H1 (cell line): ENCODE measurements around the gene CFAP20. TPM values are rescaled to one million over a fixed set of nuclear protein-coding genes. Genes with fewer than 3 reads are reported as not detected.
A peak's percentile ranks its signal among the peaks of the same experiment; 100 is the strongest.

Source experiments
- CTCF ChIA-PET: fragments of 300-600 bp; sonication (Branson Sonifier 250); formaldehyde crosslinking; loops from one replicate; lab custom pipeline; 2021; ENCODE audit not compliant: partially characterized antibody; lab: Charles Lee
- POLR2A ChIA-PET: fragments of 300-600 bp; sonication (Branson Sonifier 250); formaldehyde crosslinking; loops from one replicate; lab custom pipeline; 2021; ENCODE audit warnings: inconsistent platforms; ENCODE audit not compliant: partially characterized antibody; lab: Charles Lee
- DNase-seq, 2 experiments: peaks; one replicate each; pipeline versions ENCODE4 v3.0.0 to v3.0.0-alpha.2; 2010 to 2022; ENCODE audit warnings: low spot score in 2 of 2, low read depth in 1 of 2, mixed read lengths in 1 of 2
- FAIRE-seq: peaks from 2 replicates; lab custom pipeline; 2011; peaks lifted over from hg19 to GRCh38; lab: Jason Lieb, UNC
- H2AFZ ChIP-seq: 2 replicates; pipeline ENCODE4 v1.8.1; 2012; ENCODE audit warnings: low read length, inconsistent platforms
- H2AK5ac ChIP-seq: 2 replicates; pipeline ENCODE4 v1.6.1; 2013; ENCODE audit warnings: low read depth, low read length
- H2BK120ac ChIP-seq: replicated peaks from 2 replicates; pipeline ENCODE3; 2013; ENCODE audit warnings: low read depth, low read length, inconsistent platforms
- H2BK12ac ChIP-seq: 2 replicates; pipeline ENCODE4 v1.6.1; 2013; ENCODE audit warnings: low read depth, low read length
- H2BK15ac ChIP-seq: 2 replicates; pipeline ENCODE4 v1.6.1; 2013; ENCODE audit warnings: low read length
- H2BK20ac ChIP-seq: 2 replicates; pipeline ENCODE4 v1.6.1; 2013; ENCODE audit warnings: low read length
- H2BK5ac ChIP-seq: 2 replicates; pipeline ENCODE4 v1.6.1; 2013; ENCODE audit warnings: low read depth, low read length
- H3K14ac ChIP-seq: 2 replicates; pipeline ENCODE4 v1.6.1; 2013; ENCODE audit warnings: inconsistent platforms; ENCODE audit not compliant: insufficient read length
- H3K18ac ChIP-seq: 2 replicates; pipeline ENCODE4 v1.6.1; 2013; ENCODE audit warnings: low read length; ENCODE audit errors: extremely low read depth
- H3K23ac ChIP-seq: 2 replicates; pipeline ENCODE4 v1.6.1; 2013; ENCODE audit warnings: inconsistent platforms; ENCODE audit not compliant: insufficient read length
- H3K23me2 ChIP-seq: 2 replicates; pipeline ENCODE4 v1.6.1; 2013; ENCODE audit warnings: low read depth, low read length
- H3K27ac ChIP-seq: 2 replicates; pipeline ENCODE4 v1.6.1; 2011; ENCODE audit warnings: low read depth, low read length, inconsistent platforms
- H3K27me3 ChIP-seq, 4 experiments: replicated peaks in 1 of 4; 1 replicate in 1 of 4; 2 replicates in 3 of 4; pipeline versions ENCODE4 v1.6.1 to v1.8.1; 2011 to 2013; ENCODE audit warnings: low read length in 3 of 4, mild to moderate bottlenecking in 3 of 4, inconsistent platforms in 2 of 4, mixed read lengths in 2 of 4, moderate library complexity in 1 of 4; ENCODE audit not compliant: control insufficient read depth in 3 of 4, insufficient read depth in 3 of 4; ENCODE audit errors: extremely low read depth in 1 of 4
- H3K36me3 ChIP-seq, 4 experiments: 2 replicates each; pipeline versions ENCODE4 v1.6.1 to v1.8.1; 2011 to 2013; ENCODE audit warnings: mild to moderate bottlenecking in 4 of 4, low read length in 3 of 4, moderate library complexity in 2 of 4, control low read depth in 1 of 4, inconsistent platforms in 1 of 4; ENCODE audit not compliant: insufficient read depth in 4 of 4, control insufficient read depth in 2 of 4
- H3K4ac ChIP-seq: replicated peaks from 2 replicates; pipeline ENCODE3; 2013; ENCODE audit warnings: low read length, low read depth, mixed read lengths, inconsistent platforms; ENCODE audit not compliant: insufficient read length
- H3K4me1 ChIP-seq, 4 experiments: replicated peaks in 1 of 4; 1 replicate in 1 of 4; 2 replicates in 3 of 4; pipeline versions ENCODE4 v1.6.1 to v1.8.1; 2011 to 2013; ENCODE audit warnings: low read length in 3 of 4, inconsistent platforms in 2 of 4, mixed read lengths in 1 of 4; ENCODE audit not compliant: insufficient read depth in 4 of 4, control insufficient read depth in 3 of 4
- H3K4me2 ChIP-seq, 2 experiments: 2 replicates each; pipeline versions ENCODE4 v1.6.1 to v1.8.1; 2011 to 2013; ENCODE audit warnings: low read depth in 2 of 2, low read length in 2 of 2, control low read depth in 1 of 2, inconsistent platforms in 1 of 2, mild to moderate bottlenecking in 1 of 2; ENCODE audit not compliant: insufficient read depth in 1 of 2
- H3K4me3 ChIP-seq, 4 experiments: fragments of 200-600, 300-600 bp in 1 of 4; sonication (generic), shearing (Covaris generic), sonication (Bioruptor Twin) in 1 of 4; 2 replicates each; pipeline versions ENCODE4 v1.5.1 to v1.8.1; 2011 to 2016; ENCODE audit warnings: low read length in 4 of 4, low read depth in 3 of 4, control low read depth in 2 of 4, inconsistent platforms in 2 of 4, mild to moderate bottlenecking in 2 of 4, mixed read lengths in 1 of 4, moderate library complexity in 1 of 4; ENCODE audit not compliant: insufficient read depth in 2 of 4; ENCODE audit errors: extremely low read depth in 1 of 4
- H3K56ac ChIP-seq: replicated peaks from 2 replicates; pipeline ENCODE3; 2013; ENCODE audit warnings: low read depth, mild to moderate bottlenecking, mixed read lengths, low read length, inconsistent platforms; ENCODE audit not compliant: insufficient read length
- H3K79me1 ChIP-seq: 2 replicates; pipeline ENCODE4 v1.6.1; 2013; ENCODE audit warnings: low read depth, low read length, control low read depth
- H3K79me2 ChIP-seq, 2 experiments: 2 replicates each; pipeline versions ENCODE4 v1.6.1 to v1.8.1; 2012 to 2013; ENCODE audit warnings: low read length in 2 of 2, mild to moderate bottlenecking in 2 of 2, inconsistent platforms in 1 of 2; ENCODE audit not compliant: insufficient read depth in 2 of 2, control insufficient read depth in 1 of 2
- H3K9ac ChIP-seq, 4 experiments: replicated peaks in 1 of 4; 1 replicate in 1 of 4; 2 replicates in 3 of 4; pipeline versions ENCODE4 v1.6.1 to v1.8.1; 2011 to 2013; ENCODE audit warnings: low read depth in 3 of 4, low read length in 3 of 4, control low read depth in 2 of 4, mild to moderate bottlenecking in 2 of 4, moderate library complexity in 2 of 4, inconsistent platforms in 1 of 4; ENCODE audit errors: extremely low read depth in 1 of 4
- H3K9me3 ChIP-seq, 2 experiments: 2 replicates each; pipeline versions ENCODE4 v1.6.1 to v1.8.1; 2012 to 2013; ENCODE audit warnings: mild to moderate bottlenecking in 2 of 2, moderate library complexity in 2 of 2, control low read depth in 1 of 2, inconsistent platforms in 1 of 2, low read depth in 1 of 2, low read length in 1 of 2, mixed read lengths in 1 of 2; ENCODE audit not compliant: insufficient read depth in 2 of 2
- H4K20me1 ChIP-seq, 2 experiments: replicated peaks in 1 of 2; 2 replicates each; pipeline versions ENCODE3 to v1.8.1; 2011 to 2013; ENCODE audit warnings: inconsistent platforms in 2 of 2, low read length in 2 of 2, mild to moderate bottlenecking in 1 of 2; ENCODE audit not compliant: insufficient read depth in 2 of 2, control insufficient read depth in 1 of 2
- H4K5ac ChIP-seq: 2 replicates; pipeline ENCODE4 v1.6.1; 2013; ENCODE audit warnings: low read length, low read depth, mixed read lengths, inconsistent platforms; ENCODE audit not compliant: insufficient read length
- H4K8ac ChIP-seq: 2 replicates; pipeline ENCODE4 v1.8.0; 2013; ENCODE audit warnings: mild to moderate bottlenecking, moderate library complexity, low read length, inconsistent platforms; ENCODE audit not compliant: insufficient read depth; ENCODE audit errors: extremely low read depth
- H4K91ac ChIP-seq: replicated peaks from 2 replicates; pipeline ENCODE3; 2013; ENCODE audit warnings: low read length, mixed read lengths, inconsistent platforms; ENCODE audit not compliant: insufficient read length
- BACH1 ChIP-seq: IDR thresholded peaks from 2 replicates; pipeline ENCODE4 v1.6.1; 2012; ENCODE audit warnings: low read length, improper control_type of control experiment
- RXRA ChIP-seq: IDR thresholded peaks from 2 replicates; pipeline ENCODE4 v1.6.1; 2011; ENCODE audit warnings: low read depth, mild to moderate bottlenecking, low read length, moderate library complexity; ENCODE audit not compliant: insufficient read depth
- TEAD4 ChIP-seq: IDR thresholded peaks from 2 replicates; pipeline ENCODE4 v1.6.1; 2012; ENCODE audit warnings: low read depth, low read length, inconsistent platforms, mixed read lengths
- WGBS, 2 experiments: shearing (Covaris generic) in 1 of 2; methylation state at CpG; one replicate each; pipeline versions ENCODE4 v1.1.6 to v1.1.7; 2013 to 2015; ENCODE audit warnings: low lambda C conversion rate in 2 of 2, mixed read lengths in 2 of 2, inconsistent platforms in 1 of 2, low coverage in 1 of 2, missing lambda C conversion rate in 1 of 2; ENCODE audit not compliant: insufficient replicate concordance in 2 of 2, insufficient coverage in 1 of 2, insufficient read length in 1 of 2; ENCODE audit errors: extremely low coverage in 1 of 2, missing lambda C conversion rate in 1 of 2; 5-methylcytosine and 5-hydroxymethylcytosine counted together
- polyA plus RNA-seq, 7 experiments: library from polyadenylated mRNA; depleted of rRNA in 3 of 7; stranded (reverse) in 5 of 7; unstranded in 2 of 7; fragments of >200 nt in 5 of 7; fragments of 200-250 nt in 2 of 7; gene quantifications; 1 replicate in 5 of 7; 2 replicates in 1 of 7; 4 replicates in 1 of 7; pipeline versions ENCODE4 v1.2.1 to v1.2.3, GENCODE V29; 2011 to 2013; ENCODE audit warnings: missing spikeins in 2 of 7, mixed read lengths in 2 of 7
- total RNA-seq: library from RNA; stranded (reverse); fragmentation: NEBNext Ultra II Directional; extraction: Animal tissue kit (Norgen Biotek cat#: 25700); gene quantifications from 2 replicates; pipeline ENCODE4 v1.2.1, GENCODE V29; 2021

The CFAP20 gene
- total and polyA plus RNA-seq, 2 of the 8 experiments (the other 6 are each of a cell fraction or from before 2014, with no cell fraction given) = 45.6 to 65.4 TPM

DNA sequence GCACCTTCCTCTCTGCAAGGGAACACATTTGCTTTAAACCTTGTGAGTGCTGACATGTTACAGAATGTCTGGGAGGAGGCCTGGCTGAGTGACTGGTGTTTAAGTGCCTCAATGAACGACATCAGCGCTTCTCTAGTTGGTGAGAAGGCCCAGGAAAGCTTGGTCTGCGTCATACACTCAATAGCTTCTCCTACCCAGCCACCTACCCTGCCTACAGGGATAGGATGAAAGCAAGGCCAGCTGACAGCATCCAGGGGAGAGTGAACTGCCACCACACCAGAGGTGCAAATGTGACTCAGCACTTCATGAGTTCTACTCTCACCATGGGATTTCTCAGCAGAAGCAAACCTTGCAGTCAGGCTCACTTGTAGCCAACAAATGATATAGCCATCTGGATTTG, 31.7 kb upstream of the CFAP20 start:
- CTCF ChIA-PET = interaction anchor here (0.6 to 1.0 kb wide), 2 partner anchors 39 to 98 kb away, joined by 3 to 4 read pairs; no protein-coding TSS in a partner anchor
- 77% methylated on average over 3 of the region's 3 CpGs; no CpG with 5 or more reads in 1 of the 2 experiments for WGBS, 2 experiments

More for the DNA sequence above, 31.7 kb upstream of the CFAP20 start:
- Histone ChIP-seq H2BK5ac (no peak overlapping the region), H3K14ac (no peak overlapping the region), H3K27ac (no peak overlapping the region), H3K18ac (no peak overlapping the region), H2AK5ac (no peak overlapping the region), H4K20me1 (peaks cover 2% of the 10 kb centered on the region in 2 experiments), H2BK12ac (no peak overlapping the region), H3K79me2 (no peaks in the 10 kb centered on the region), H3K23me2 (no peaks in the 10 kb centered on the region), H3K9ac (no peak overlapping the region), H2BK15ac (no peak overlapping the region), H3K23ac (no peak overlapping the region), H3K56ac (no peak overlapping the region), H3K27me3 (no peaks in the 10 kb centered on the region), H4K5ac (no peak overlapping the region), H2BK120ac (no peak overlapping the region), H3K36me3 (peaks cover 25 to 50% (median 44%) of the 10 kb centered on the region in 4 experiments), H3K4ac (no peak overlapping the region), H3K4me1 (no peaks in the 10 kb centered on the region; a peak in 1 of 7 replicates), H4K8ac (no peak overlapping the region)
- no peak for DNase-seq
- POLR2A ChIA-PET = interaction anchor here (1.1 kb wide), 1 partner anchor 36 kb away, joined by 3 read pairs; no protein-coding TSS in a partner anchor
- no peak for FAIRE-seq
- TF ChIP-seq BACH1 = 0 out of 2 replicates have a peak, but pooled peaks have one; percentile 11
- TF ChIP-seq TEAD4 = no peak
- TF ChIP-seq RXRA = no peak
- TF ChIP-seq, all 59 proteins: peak for 1
- no peaks in the 10 kb centered on the region for H3K9me3 ChIP-seq
- no peak overlapping the region for H3K4me3 ChIP-seq
- H2BK20ac ChIP-seq = no peak overlapping the region
- no peak overlapping the region for H2AFZ ChIP-seq
- H4K91ac ChIP-seq = no peak overlapping the region
- H3K79me1 ChIP-seq = no peaks in the 10 kb centered on the region
- H3K4me2 ChIP-seq = no peak overlapping the region
